Jurkat, Clone E6-1 (cell line): ENCODE results near the gene CHID1.

Experiments
- DNase-seq: peaks from one replicate; pipeline ENCODE4 v3.0.0-alpha.2; 2011; ENCODE audit warnings: low read depth, low spot score
- H3K4me3 ChIP-seq: 2 replicates; pipeline ENCODE4 v1.5.1; 2011; ENCODE audit warnings: mild to moderate bottlenecking, low read length, control low read depth, moderate library complexity

The CHID1 gene

GRCh38 chr11:820655-821511 is 89.7 kb downstream of the CHID1 start:
- no peak for DNase-seq
- H3K4me3 ChIP-seq, result peak overlapping the region; percentile 66

- peak overlapping the region; percentile 66 for H3K4me3 ChIP-seq
- DNase-seq, result peak; percentile 87
Observed at GRCh38 chr11:819943-820649, 90.5 kb downstream of the CHID1 start.

- DNase-seq, result peak; percentile 71
- peak overlapping the region; percentile 66 for H3K4me3 ChIP-seq
Observed at GRCh38 chr11:819129-819931, 91.3 kb downstream of the CHID1 start.

GRCh38 chr11:818396-819128 is 92.0 kb downstream of the CHID1 start, which contains the start of gene PNPLA2:
PNPLA2 (plus strand) TSS chr11:818914; CDS start chr11:819719, 805 bp downstream.
- peak within 1 kb of the TSS; percentile 66 for H3K4me3 ChIP-seq
- DNase-seq, result no peak
